GM12864 (cell line): Measurements from ENCODE around the gene CYP8B1.

ENCODE experiments used
- DNase-seq: peaks from one replicate; pipeline ENCODE4 v3.0.0-alpha.2; 2011; ENCODE audit warnings: low read depth
- H3K4me3 ChIP-seq: 2 replicates; pipeline ENCODE4 v1.5.1; 2011; ENCODE audit warnings: mild to moderate bottlenecking, low read depth, low read length, control low read depth
- TF ChIP-seq, protein P1 (sequence below): IDR thresholded peaks from 2 replicates; pipeline ENCODE4 v1.5.1; 2011; ENCODE audit warnings: low read depth, mild to moderate bottlenecking, moderate library complexity, low read length, control low read depth, inconsistent platforms; ENCODE audit errors: missing control alignments

Gene CYP8B1, protein sequence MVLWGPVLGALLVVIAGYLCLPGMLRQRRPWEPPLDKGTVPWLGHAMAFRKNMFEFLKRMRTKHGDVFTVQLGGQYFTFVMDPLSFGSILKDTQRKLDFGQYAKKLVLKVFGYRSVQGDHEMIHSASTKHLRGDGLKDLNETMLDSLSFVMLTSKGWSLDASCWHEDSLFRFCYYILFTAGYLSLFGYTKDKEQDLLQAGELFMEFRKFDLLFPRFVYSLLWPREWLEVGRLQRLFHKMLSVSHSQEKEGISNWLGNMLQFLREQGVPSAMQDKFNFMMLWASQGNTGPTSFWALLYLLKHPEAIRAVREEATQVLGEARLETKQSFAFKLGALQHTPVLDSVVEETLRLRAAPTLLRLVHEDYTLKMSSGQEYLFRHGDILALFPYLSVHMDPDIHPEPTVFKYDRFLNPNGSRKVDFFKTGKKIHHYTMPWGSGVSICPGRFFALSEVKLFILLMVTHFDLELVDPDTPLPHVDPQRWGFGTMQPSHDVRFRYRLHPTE

DNA sequence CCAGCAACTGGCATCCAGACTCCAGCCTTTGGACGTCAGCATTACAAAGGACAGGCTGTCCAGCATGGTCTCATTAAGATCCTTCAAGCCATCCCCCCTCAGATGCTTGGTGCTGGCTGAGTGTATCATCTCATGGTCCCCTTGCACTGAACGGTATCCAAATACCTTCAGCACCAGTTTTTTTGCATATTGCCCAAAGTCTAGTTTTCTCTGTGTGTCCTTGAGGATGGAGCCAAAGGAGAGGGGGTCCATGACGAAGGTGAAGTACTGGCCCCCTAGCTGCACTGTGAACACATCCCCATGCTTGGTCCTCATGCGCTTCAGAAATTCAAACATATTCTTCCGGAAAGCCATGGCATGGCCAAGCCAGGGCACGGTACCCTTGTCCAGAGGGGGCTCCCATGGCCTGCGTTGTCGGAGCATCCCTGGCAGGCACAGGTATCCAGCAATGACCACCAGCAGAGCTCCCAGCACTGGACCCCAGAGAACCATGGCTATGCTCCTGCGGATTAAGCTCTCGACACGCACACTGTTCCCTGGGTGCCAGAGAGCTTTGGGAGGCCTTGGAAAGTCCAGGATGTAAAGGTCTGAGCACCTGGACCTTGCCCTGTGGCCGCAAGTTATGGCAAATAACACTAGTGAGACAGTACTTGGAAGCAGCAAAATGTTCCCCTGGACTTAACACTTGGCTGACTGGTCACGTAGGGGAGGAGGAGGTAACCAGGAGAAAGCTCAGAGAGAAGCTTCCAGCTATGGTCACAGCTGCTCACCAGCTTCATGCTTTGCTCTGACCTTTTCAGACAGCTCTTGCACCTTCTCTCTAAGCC lies at the start of gene CYP8B1:
Gene CYP8B1, minus strand, starts transcription at position 555 of the 827 bp plus-strand sequence. Its CDS starts 63 bp downstream, at position 492.
- no peak within 1 kb of the TSS for H3K4me3 ChIP-seq
- DNase-seq = no peak
- TF ChIP-seq, protein P1, sequence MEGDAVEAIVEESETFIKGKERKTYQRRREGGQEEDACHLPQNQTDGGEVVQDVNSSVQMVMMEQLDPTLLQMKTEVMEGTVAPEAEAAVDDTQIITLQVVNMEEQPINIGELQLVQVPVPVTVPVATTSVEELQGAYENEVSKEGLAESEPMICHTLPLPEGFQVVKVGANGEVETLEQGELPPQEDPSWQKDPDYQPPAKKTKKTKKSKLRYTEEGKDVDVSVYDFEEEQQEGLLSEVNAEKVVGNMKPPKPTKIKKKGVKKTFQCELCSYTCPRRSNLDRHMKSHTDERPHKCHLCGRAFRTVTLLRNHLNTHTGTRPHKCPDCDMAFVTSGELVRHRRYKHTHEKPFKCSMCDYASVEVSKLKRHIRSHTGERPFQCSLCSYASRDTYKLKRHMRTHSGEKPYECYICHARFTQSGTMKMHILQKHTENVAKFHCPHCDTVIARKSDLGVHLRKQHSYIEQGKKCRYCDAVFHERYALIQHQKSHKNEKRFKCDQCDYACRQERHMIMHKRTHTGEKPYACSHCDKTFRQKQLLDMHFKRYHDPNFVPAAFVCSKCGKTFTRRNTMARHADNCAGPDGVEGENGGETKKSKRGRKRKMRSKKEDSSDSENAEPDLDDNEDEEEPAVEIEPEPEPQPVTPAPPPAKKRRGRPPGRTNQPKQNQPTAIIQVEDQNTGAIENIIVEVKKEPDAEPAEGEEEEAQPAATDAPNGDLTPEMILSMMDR = no peak

DNA sequence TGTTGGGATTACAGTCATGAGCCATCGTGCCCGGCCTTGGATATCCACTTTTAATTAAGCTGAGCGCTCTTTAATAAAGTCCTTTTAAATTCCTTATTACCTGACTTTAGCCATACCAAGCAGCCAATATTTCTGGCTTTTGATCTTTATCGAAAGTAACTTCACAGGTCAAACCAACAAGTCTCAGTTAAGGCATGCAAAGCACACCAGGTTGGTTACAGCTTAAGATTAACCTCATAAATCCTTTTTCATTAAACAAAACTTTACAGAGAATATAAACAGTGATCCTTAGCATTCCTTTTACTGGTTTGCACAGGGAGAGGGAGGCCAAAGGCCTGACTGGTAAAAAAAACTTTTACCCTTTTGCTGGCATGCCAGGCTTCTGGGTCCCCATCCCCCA lies 47.9 kb upstream of the CYP8B1 start:
- H3K4me3 ChIP-seq = no peak overlapping the region
- no peak for DNase-seq
- TF ChIP-seq, protein P1 = no peak

DNA sequence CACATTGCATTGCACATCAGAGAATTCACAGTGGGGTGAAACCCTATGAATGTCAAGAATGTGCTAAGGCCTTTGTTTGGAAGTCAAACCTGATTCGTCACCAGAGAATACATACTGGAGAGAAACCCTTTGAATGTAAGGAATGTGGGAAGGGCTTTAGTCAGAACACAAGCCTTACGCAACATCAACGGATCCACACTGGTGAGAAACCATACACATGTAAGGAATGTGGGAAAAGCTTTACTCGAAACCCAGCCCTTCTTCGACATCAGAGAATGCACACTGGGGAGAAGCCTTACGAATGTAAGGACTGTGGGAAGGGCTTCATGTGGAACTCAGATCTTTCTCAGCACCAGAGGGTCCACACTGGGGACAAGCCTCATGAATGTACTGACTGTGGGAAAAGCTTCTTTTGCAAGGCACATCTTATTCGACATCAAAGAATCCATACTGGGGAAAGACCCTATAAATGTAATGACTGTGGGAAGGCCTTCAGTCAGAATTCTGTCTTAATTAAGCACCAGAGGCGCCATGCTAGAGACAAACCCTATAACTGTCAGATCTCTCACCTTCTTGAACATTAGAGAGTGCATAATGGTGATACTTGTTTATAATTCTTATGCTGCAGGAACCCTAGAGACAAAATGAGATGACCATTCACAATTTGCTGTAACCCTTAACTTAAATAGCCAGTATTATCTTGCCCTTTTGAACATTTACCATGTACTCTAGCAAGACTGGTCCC lies 39.3 kb upstream of the CYP8B1 start:
- no peak overlapping the region for H3K4me3 ChIP-seq
- TF ChIP-seq, protein P1 = no peak
- no peak for DNase-seq

DNA sequence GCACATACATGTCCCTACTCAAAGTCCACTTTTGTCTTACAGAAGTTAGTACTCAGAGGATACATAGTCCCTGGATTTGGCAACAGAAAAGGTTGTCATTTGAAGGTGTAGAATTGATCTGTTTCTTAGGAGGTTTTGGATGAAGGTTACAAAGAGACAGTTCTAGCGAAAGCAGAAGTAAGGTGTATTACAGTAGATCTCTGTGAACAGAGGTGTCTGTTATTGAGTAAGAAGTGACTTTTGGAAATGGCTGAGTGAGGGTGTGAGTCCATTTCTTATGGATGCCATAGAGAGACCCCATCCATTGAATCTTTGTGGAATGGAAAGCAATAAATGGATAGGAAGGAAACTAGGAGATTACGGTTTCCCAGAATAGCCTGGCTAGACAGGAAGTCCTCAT lies 35.9 kb upstream of the CYP8B1 start:
- DNase-seq = no peak
- TF ChIP-seq, protein P1 = no peak
- no peak overlapping the region for H3K4me3 ChIP-seq

DNA sequence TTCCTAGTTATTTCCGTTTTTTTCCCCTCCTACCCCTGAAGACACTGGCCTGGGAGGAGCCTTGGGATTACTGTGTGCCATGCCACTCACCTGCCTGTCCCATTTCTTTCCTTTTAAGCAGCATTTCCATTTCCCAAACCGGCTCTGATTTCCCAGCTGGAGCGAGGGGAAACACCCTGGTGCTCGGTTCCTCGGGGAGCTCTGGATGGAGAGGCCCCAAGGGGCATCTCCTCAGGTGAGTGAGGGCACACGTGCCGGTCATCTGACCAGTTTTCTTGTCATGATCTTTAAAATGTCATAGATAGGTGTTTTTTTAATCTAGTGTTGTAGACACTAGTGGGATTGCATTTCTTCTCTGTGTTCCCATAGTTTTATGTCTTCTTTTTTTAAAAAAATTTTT lies 33.0 kb upstream of the CYP8B1 start:
- TF ChIP-seq, protein P1 = no peak

DNA sequence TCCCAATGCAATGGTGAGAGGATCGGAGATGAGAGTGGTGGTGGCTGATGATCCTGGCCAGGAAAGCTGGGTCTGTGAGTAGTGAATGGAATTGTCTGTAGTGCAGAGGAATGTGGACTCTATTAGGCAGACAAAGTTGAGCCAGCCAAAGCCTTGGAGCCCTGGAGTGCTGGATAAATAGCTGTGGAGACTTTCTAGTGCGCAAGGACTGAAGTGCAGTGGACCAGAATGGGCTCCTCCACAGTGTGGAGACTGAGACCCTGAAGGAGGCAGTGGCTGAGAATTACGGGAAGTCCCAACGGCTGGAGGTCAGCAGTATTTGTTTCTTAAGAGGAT lies 31.1 kb upstream of the CYP8B1 start:
- TF ChIP-seq, protein P1 = no peak
- DNase-seq = no peak
- no peak overlapping the region for H3K4me3 ChIP-seq

More for the DNA sequence above, 33.0 kb upstream of the CYP8B1 start:
- no peak for DNase-seq
- no peak overlapping the region for H3K4me3 ChIP-seq
